Gastrocnemius medialis (tissue), 4 donors: ENCODE data around the gene GFOD1.

Experiments used
- POLR2A ChIP-seq, 2 donors: fragments of 450-650 bp; IDR thresholded peaks; one replicate each; pipeline ENCODE4 v1.6.1; 2017; ENCODE audit warnings: antibody characterized with exemption in 2 of 2, mild to moderate bottlenecking in 2 of 2, moderate library complexity in 2 of 2
- TF ChIP-seq, protein P1 (sequence below), 5 experiments: fragments of 450-650 bp in 3 of 5; fragments of 200-600 bp in 2 of 5; sonication (generic) in 2 of 5; IDR thresholded peaks in 4 of 5; conservative IDR thresholded peaks in 1 of 5; 1 replicate in 4 of 5; 2 replicates in 1 of 5; pipeline ENCODE4 v1.5.1; 2016 to 2019; ENCODE audit warnings: antibody characterized with exemption in 5 of 5, mild to moderate bottlenecking in 3 of 5, moderate library complexity in 3 of 5

DNA sequence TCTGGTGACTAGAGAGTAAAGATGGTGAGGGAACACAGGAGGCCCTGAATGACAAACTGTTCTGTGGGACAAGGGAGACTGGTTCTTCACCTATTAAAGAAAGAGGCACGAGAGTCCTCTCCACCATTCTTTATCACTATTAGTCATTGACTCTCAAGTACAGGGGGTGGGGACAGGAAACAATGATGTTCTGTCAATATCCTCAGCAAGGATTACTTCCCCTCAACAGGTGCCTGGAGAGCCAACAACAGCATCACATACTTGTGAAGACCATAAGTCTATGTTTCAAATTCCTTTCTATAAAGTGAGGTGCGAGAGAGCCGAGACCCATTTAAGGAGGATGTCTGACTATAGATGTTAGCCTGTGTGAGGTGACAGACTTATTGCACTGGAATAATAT, 86.6 kb downstream of the GFOD1 start:
- TF ChIP-seq, protein P1, sequence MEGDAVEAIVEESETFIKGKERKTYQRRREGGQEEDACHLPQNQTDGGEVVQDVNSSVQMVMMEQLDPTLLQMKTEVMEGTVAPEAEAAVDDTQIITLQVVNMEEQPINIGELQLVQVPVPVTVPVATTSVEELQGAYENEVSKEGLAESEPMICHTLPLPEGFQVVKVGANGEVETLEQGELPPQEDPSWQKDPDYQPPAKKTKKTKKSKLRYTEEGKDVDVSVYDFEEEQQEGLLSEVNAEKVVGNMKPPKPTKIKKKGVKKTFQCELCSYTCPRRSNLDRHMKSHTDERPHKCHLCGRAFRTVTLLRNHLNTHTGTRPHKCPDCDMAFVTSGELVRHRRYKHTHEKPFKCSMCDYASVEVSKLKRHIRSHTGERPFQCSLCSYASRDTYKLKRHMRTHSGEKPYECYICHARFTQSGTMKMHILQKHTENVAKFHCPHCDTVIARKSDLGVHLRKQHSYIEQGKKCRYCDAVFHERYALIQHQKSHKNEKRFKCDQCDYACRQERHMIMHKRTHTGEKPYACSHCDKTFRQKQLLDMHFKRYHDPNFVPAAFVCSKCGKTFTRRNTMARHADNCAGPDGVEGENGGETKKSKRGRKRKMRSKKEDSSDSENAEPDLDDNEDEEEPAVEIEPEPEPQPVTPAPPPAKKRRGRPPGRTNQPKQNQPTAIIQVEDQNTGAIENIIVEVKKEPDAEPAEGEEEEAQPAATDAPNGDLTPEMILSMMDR (IDR thresholded peaks at IDR 0.05 in 4 of 5, conservative IDR thresholded peaks at IDR 0.05 in 1 of 5), result no peak
- no peak for TF ChIP-seq POLR2A (IDR thresholded peaks at IDR 0.05)
